WERI-Rb-1 (cell line): ENCODE data around the gene ZNF609.
"Not testable (repeated sequence)": the region's sequence is repeated elsewhere in the genome, so short reads cannot be mapped to it uniquely, and the experiment has no call there.

Source experiments
- DNase-seq: peaks from one replicate; pipeline ENCODE4 v3.0.0-alpha.2; 2020
- H3K27ac ChIP-seq: fragments of 250-450 bp; sonication (Bioruptor Pico); 2 replicates; pipeline ENCODE4 v1.5.1; 2020; ENCODE audit warnings: mild to moderate bottlenecking, moderate library complexity
- H3K27me3 ChIP-seq: fragments of 250-450 bp; sonication (Bioruptor Pico); 2 replicates; pipeline ENCODE4 v1.5.1; 2021; ENCODE audit warnings: mild to moderate bottlenecking, low read depth, moderate library complexity; ENCODE audit not compliant: insufficient read depth, severe bottlenecking
- H3K36me3 ChIP-seq: fragments of 250-450 bp; sonication (Bioruptor Pico); 2 replicates; pipeline ENCODE4 v1.5.1; 2020; ENCODE audit warnings: mild to moderate bottlenecking, moderate library complexity
- H3K4me3 ChIP-seq: 2 replicates; pipeline ENCODE4 v1.5.1; 2011; ENCODE audit warnings: low read depth, mild to moderate bottlenecking, control low read depth, low read length
- H3K9me3 ChIP-seq: fragments of 250-450 bp; sonication (Bioruptor Pico); 2 replicates; pipeline ENCODE4 v1.5.1; 2021; ENCODE audit warnings: mild to moderate bottlenecking, moderate library complexity; ENCODE audit not compliant: severe bottlenecking
- TF ChIP-seq, protein P1 (sequence below): IDR thresholded peaks from 2 replicates; pipeline ENCODE4 v1.5.1; 2011; ENCODE audit warnings: low read depth, mild to moderate bottlenecking, control low read depth, inconsistent platforms, low read length

The ZNF609 gene

DNA sequence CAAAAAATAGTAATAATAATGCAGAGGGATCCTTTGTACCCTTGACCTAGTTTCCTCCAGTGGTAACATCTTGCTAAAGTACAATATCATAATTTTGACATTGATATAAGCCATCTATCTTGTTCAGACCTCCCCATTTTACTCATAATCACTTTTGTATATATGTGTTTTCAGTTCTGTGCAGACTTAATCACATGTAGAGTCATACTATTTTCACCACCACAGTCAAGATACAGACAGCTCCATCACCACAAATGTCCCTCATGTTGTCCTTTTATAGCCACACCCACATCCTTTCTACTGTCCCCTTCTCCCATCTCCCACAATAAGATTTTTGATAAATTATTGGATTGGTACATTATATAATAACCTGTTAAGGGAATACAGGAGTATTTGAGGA lies 25.4 kb downstream of the ZNF609 start:
- H3K36me3 ChIP-seq, result peaks cover 9% of the 10 kb centered on the region
- no peak overlapping the region for H3K4me3 ChIP-seq
- H3K27me3 ChIP-seq, result no peaks in the 10 kb centered on the region
- H3K9me3 ChIP-seq, result no peaks in the 10 kb centered on the region
- no peak overlapping the region for H3K27ac ChIP-seq
- DNase-seq, result no peak
- TF ChIP-seq, protein P1, sequence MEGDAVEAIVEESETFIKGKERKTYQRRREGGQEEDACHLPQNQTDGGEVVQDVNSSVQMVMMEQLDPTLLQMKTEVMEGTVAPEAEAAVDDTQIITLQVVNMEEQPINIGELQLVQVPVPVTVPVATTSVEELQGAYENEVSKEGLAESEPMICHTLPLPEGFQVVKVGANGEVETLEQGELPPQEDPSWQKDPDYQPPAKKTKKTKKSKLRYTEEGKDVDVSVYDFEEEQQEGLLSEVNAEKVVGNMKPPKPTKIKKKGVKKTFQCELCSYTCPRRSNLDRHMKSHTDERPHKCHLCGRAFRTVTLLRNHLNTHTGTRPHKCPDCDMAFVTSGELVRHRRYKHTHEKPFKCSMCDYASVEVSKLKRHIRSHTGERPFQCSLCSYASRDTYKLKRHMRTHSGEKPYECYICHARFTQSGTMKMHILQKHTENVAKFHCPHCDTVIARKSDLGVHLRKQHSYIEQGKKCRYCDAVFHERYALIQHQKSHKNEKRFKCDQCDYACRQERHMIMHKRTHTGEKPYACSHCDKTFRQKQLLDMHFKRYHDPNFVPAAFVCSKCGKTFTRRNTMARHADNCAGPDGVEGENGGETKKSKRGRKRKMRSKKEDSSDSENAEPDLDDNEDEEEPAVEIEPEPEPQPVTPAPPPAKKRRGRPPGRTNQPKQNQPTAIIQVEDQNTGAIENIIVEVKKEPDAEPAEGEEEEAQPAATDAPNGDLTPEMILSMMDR, result no peak

GRCh38 chr15:64490598-64491259 lies 30.4 kb downstream of the ZNF609 start:
- no peaks in the 10 kb centered on the region for H3K9me3 ChIP-seq
- DNase-seq, result peak; percentile 31
- peak overlapping the region; percentile 65 for H3K27ac ChIP-seq
- TF ChIP-seq, protein P1, result no peak
- no peak overlapping the region for H3K4me3 ChIP-seq
- H3K36me3 ChIP-seq, result peaks cover 14% of the 10 kb centered on the region
- H3K27me3 ChIP-seq, result no peaks in the 10 kb centered on the region

GRCh38 chr15:64493641-64494040 lies 33.3 kb downstream of the ZNF609 start:
- TF ChIP-seq, protein P1, result no peak
- peak overlapping the region; percentile 65 for H3K27ac ChIP-seq
- H3K36me3 ChIP-seq, result peaks cover 30% of the 10 kb centered on the region
- no peak for DNase-seq
- no peak overlapping the region for H3K4me3 ChIP-seq
- no peaks in the 10 kb centered on the region for H3K9me3 ChIP-seq
- no peaks in the 10 kb centered on the region for H3K27me3 ChIP-seq

DNA sequence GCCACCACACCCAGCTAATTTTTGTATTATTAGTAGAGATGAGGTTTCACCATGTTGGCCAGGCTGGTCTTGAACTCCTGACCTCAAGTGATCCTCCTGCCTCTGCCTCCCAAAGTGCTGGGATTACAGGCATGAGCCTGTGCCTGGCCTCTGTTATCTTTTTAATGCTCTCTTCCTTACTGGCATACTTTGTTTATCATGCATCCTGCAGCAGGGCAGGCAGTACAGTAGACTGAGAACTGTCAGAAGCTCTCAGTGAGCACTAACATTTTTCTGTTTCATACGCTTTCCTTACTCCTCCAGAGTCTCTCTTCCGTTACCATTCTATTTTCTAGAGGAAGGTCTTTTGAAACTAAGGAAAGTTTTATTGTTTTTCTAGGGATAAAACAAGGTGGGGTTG lies 35.6 kb downstream of the ZNF609 start:
- not testable (repeated sequence) for H3K27me3 ChIP-seq, H3K4me3 ChIP-seq, DNase-seq, H3K9me3 ChIP-seq
- Histone ChIP-seq H3K27ac (peak overlapping the region; percentile 2; the same call in 1 of the 2 replicates), H3K36me3 (peaks cover 44% of the 10 kb centered on the region)

DNA sequence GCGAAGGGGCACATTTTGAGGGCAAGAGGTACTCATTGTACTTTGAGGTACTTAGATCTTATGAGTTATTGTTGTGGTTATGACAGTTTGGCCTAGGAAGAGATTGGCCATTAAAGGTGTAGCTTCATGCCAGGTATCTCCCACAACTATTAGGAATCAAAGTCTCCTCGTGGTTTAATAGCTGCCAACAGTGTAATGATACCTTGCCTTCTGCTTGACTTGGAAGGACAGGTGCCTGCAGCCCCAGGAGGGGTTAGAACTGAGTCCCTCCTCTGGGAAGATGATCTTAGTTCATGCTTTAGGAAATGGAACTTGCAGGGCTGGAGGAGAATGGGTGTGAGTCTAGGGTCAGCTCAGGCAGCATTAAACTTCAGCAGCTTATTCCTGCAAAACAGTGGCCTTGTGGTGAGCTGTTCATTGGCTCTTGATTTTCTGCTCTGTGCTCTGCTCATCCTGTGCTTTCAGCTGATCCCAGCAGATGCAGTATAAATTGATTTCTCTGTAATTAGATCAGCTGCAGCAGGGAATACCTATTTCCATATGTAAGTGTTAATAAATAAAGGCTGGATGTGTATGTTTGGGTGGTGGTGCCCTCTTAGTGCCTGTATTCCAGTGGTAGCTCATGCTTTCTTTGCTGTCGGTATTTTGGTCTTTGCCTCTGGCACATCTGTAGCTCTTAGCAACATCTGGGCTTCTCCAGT lies 40.5 kb downstream of the ZNF609 start:
- Histone ChIP-seq H3K27ac (peak overlapping the region; percentile 80), H3K27me3 (no peaks in the 10 kb centered on the region), H3K36me3 (peaks cover 73% of the 10 kb centered on the region), H3K9me3 (no peaks in the 10 kb centered on the region), H3K4me3 (no peak overlapping the region)
- DNase-seq, result peak; percentile 57
- TF ChIP-seq, protein P1, result no peak

DNA sequence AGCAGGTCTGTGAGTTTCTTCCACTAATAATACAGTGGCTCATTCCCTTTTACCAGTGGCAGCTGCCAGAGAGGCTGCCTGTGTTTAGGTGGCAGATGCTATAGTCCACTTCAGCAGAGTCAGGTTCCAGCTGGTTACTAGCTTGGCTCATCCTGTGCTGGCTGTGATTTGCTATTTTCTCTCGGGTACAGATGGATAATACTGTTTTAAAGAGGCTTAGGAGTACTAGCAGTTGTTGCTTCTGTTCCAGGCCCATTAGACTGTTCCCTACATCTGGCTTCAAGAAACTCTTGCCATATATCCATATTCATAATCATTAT lies 41.0 kb downstream of the ZNF609 start:
- peak overlapping the region; percentile 80 for H3K27ac ChIP-seq
- H3K36me3 ChIP-seq, result peaks cover 71% of the 10 kb centered on the region
- peak; percentile 79 for DNase-seq
- H3K4me3 ChIP-seq, result no peak overlapping the region
- TF ChIP-seq, protein P1, result no peak
- no peaks in the 10 kb centered on the region for H3K9me3 ChIP-seq
- no peaks in the 10 kb centered on the region for H3K27me3 ChIP-seq
